SK-N-SH (cell line): ENCODE measurements around the gene TRIM14. TPM values are rescaled to one million over a fixed set of nuclear protein-coding genes. Genes with fewer than 3 reads are reported as not detected.
A peak's percentile ranks its signal among the peaks of the same experiment; 100 is the strongest.

Experiments used
- CTCF ChIA-PET: fragments of 300-600, 350-600 bp; formaldehyde crosslinking; extraction: SDS; loops from one replicate; lab custom pipeline; 2021; lab: Yijun Ruan, JAX
- POLR2A ChIA-PET: fragments of 350-600 bp; sonication (Branson Sonifier 250); formaldehyde crosslinking; extraction: SDS; loops from one replicate; lab custom pipeline; 2020; ENCODE audit warnings: antibody characterized with exemption, inconsistent platforms; lab: Yijun Ruan, JAX
- DNase-seq: peaks from one replicate; pipeline ENCODE4 v3.0.0; 2012
- H2AFZ ChIP-seq: fragments of 200-600 bp; sonication (generic); 2 replicates; pipeline ENCODE4 v1.8.1; 2016; ENCODE audit warnings: antibody characterized with exemption, mild to moderate bottlenecking, low read depth
- H3F3A ChIP-seq: fragments of 200-600 bp; sonication (generic); replicated peaks from 2 replicates; pipeline ENCODE3; 2016; ENCODE audit warnings: antibody characterized with exemption, mild to moderate bottlenecking; ENCODE audit not compliant: insufficient read depth
- H3K27ac ChIP-seq, 2 experiments: fragments of 200-500 bp in 1 of 2; fragments of 200-600 bp in 1 of 2; sonication (Bioruptor generic) in 1 of 2; sonication (generic), shearing (Covaris generic) in 1 of 2; 2 replicates each; pipeline versions ENCODE4 v1.5.1 to v1.6.1; 2014 to 2016; ENCODE audit warnings: low read depth in 2 of 2, inconsistent platforms in 1 of 2, low read length in 1 of 2, mild to moderate bottlenecking in 1 of 2, mixed read lengths in 1 of 2
- H3K27me3 ChIP-seq: fragments of 200-600 bp; sonication (generic), shearing (Covaris generic); 2 replicates; pipeline ENCODE4 v1.6.1; 2016; ENCODE audit warnings: mixed run types; ENCODE audit not compliant: insufficient read depth
- H3K36me3 ChIP-seq, 2 experiments: fragments of 200-500 bp in 1 of 2; fragments of 200-600 bp in 1 of 2; sonication (Bioruptor generic) in 1 of 2; sonication (generic) in 1 of 2; replicated peaks in 1 of 2; 2 replicates each; pipeline versions ENCODE3 to v1.5.1; 2014 to 2016; ENCODE audit warnings: low read length in 1 of 2, mild to moderate bottlenecking in 1 of 2; ENCODE audit not compliant: insufficient read depth in 2 of 2, control insufficient read depth in 1 of 2
- H3K4me1 ChIP-seq, 2 experiments: fragments of 200-500 bp in 1 of 2; fragments of 200-600 bp in 1 of 2; sonication (Bioruptor generic) in 1 of 2; sonication (generic), shearing (Covaris generic) in 1 of 2; 2 replicates each; pipeline versions ENCODE4 v1.5.1 to v1.6.1; 2014 to 2016; ENCODE audit warnings: low read depth in 1 of 2, low read length in 1 of 2, mixed run types in 1 of 2; ENCODE audit not compliant: insufficient read depth in 2 of 2, control insufficient read depth in 1 of 2
- H3K4me2 ChIP-seq: fragments of 200-600 bp; sonication (generic), shearing (Covaris generic); 2 replicates; pipeline ENCODE4 v1.6.1; 2017; ENCODE audit warnings: mixed run types
- H3K4me3 ChIP-seq, 2 experiments: fragments of 200-500 bp in 1 of 2; fragments of 200-600 bp in 1 of 2; sonication (Bioruptor generic) in 1 of 2; sonication (generic), shearing (Covaris generic) in 1 of 2; 2 replicates each; pipeline versions ENCODE4 v1.5.1 to v1.8.1; 2014 to 2016; ENCODE audit warnings: low read depth in 2 of 2, inconsistent platforms in 1 of 2, low read length in 1 of 2, mild to moderate bottlenecking in 1 of 2, mixed read lengths in 1 of 2, moderate library complexity in 1 of 2
- H3K79me2 ChIP-seq: fragments of 200-600 bp; sonication (generic); 2 replicates; pipeline ENCODE4 v1.8.1; 2017; ENCODE audit warnings: mild to moderate bottlenecking; ENCODE audit not compliant: insufficient read depth
- H3K9ac ChIP-seq: fragments of 200-600 bp; sonication (generic); 2 replicates; pipeline ENCODE4 v1.6.1; 2017; ENCODE audit warnings: mixed run types
- H3K9me2 ChIP-seq: fragments of 200-600 bp; sonication (generic); 2 replicates; pipeline ENCODE4 v1.6.1; 2017; ENCODE audit warnings: mixed run types
- H3K9me3 ChIP-seq: fragments of 200-600 bp; sonication (generic); 2 replicates; pipeline ENCODE4 v1.6.1; 2017; ENCODE audit warnings: mixed run types, mild to moderate bottlenecking, moderate library complexity
- H4K20me1 ChIP-seq: fragments of 200-600 bp; sonication (generic); 2 replicates; pipeline ENCODE4 v1.6.1; 2017; ENCODE audit warnings: mild to moderate bottlenecking, mixed run types; ENCODE audit not compliant: insufficient read depth
- CHD2 ChIP-seq: fragments of 150-350 bp; IDR thresholded peaks from 2 replicates; pipeline ENCODE4 v1.6.1; 2018; ENCODE audit warnings: low read length; ENCODE audit not compliant: partially characterized antibody
- EZH2phosphoT487 ChIP-seq: fragments of 200-600 bp; sonication (generic); IDR thresholded peaks from 2 replicates; pipeline ENCODE4 v1.6.1; 2017; ENCODE audit warnings: low read depth, mixed run types, mild to moderate bottlenecking, antibody characterized with exemption, moderate library complexity, borderline replicate concordance
- GABPA ChIP-seq: IDR thresholded peaks from 2 replicates; pipeline ENCODE4 v1.4.0; 2012; ENCODE audit warnings: low read depth, mild to moderate bottlenecking
- MAX ChIP-seq: IDR thresholded peaks from 2 replicates; pipeline ENCODE4 v1.4.0; 2012; ENCODE audit warnings: low read depth
- MEF2A ChIP-seq: IDR thresholded peaks from 2 replicates; pipeline ENCODE4 v1.4.0; 2012; ENCODE audit warnings: low read depth, borderline replicate concordance
- MXI1 ChIP-seq: IDR thresholded peaks from 2 replicates; pipeline ENCODE4 v1.6.1; 2012; ENCODE audit warnings: mild to moderate bottlenecking, low read depth, low read length, improper control_type of control experiment
- POLR2AphosphoS5 ChIP-seq: IDR thresholded peaks from 2 replicates; pipeline ENCODE4 v1.6.1; 2012; ENCODE audit warnings: low read depth, low read length
- RAD21 ChIP-seq: IDR thresholded peaks from 2 replicates; pipeline ENCODE4 v1.6.1; 2012; ENCODE audit warnings: mild to moderate bottlenecking, low read length
- SMC3 ChIP-seq: IDR thresholded peaks from 2 replicates; pipeline ENCODE4 v1.6.1; 2012; ENCODE audit warnings: low read depth, low read length, improper control_type of control experiment
- WGBS: methylation state at CpG from one replicate; pipeline ENCODE4 v1.1.6; 2017; ENCODE audit warnings: low lambda C conversion rate; 5-methylcytosine and 5-hydroxymethylcytosine counted together
- polyA plus RNA-seq, 3 experiments: library from polyadenylated mRNA; depleted of rRNA; stranded (reverse); fragments of >200 nt; gene quantifications; 2 replicates each; pipeline ENCODE4 v1.2.3, GENCODE V29; 2012
- TF ChIP-seq, protein P1 (sequence below): fragments of 200-600 bp; sonication (generic); IDR thresholded peaks from 2 replicates; pipeline ENCODE4 v1.6.1; 2017; ENCODE audit warnings: antibody characterized with exemption, mild to moderate bottlenecking, moderate library complexity
- TF ChIP-seq, protein P2 (sequence below): IDR thresholded peaks from 2 replicates; pipeline ENCODE4 v1.4.0; 2012; ENCODE audit warnings: low read depth, borderline replicate concordance

TRIM14 gene
- 13.4 and 15.3 TPM in 2 replicates for polyA plus RNA-seq (2012; rRNA removed)
- polyA plus RNA-seq (2012; cell fraction: cytosol; rRNA removed): 10.7 and 16.1 TPM in 2 replicates
- polyA plus RNA-seq (2012; cell fraction: nucleus; rRNA removed): 18.3 and 19.3 TPM in 2 replicates

DNA sequence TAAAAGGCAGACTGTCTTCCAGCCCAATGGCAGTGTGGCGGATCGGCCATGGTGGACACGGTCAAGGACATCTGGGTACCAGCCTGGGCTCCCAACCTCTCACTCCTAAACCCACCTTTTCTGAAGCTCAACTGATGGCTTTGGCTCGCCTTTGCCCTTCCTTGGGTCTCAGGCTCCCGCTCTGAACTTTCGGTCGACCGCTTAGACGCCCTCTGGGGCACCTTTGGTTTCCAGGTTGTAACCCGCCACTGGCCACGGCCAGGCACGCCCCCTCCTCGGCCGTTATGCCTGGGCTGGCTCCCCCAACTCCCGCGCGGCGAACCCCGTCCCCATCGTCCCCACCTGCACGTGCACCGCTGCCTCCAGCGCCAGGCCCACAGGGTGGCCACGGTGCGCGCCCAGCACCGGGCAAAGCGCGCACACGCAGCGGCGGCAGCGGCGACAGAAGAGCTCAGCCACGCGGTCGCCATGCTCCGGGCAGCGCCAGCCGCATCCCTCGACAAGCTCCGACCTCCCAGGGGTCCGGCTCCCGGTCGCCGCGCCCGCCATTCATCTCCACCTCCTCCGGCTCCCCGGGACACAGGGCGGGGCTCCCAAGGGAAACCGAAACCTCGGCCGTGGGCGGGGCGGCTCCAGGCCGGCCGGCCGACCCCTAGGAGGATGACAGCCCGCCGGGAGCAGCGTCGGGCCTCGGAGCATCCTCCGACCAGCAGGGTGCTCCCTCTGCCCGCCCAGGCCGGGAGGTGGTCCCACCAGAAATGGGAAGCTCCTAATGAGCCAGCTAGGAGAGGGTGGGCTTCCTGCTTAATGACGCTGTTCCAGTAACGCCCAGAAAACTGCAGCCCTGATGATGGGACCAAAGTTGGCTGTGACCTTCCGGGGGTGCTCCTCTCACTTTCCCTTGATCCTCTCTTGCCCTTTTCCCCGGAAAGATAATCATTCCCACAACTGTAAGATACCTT is at the start of gene TRIM14:
Gene TRIM14 (minus strand): TSS at position 583 of the 962 bp plus-strand sequence. CDS start 34 bp downstream, at position 549.
- 32% methylated on average over 23 of the region's 71 CpGs for WGBS
- TF ChIP-seq SMC3 (peak; percentile 31), EZH2phosphoT487 (no peak), MXI1 (peak; percentile 82), CHD2 (peak; percentile 12), MEF2A (no peak), MAX (peak; percentile 89), POLR2AphosphoS5 (peak; percentile 26; the same call in 1 of the 2 replicates), RAD21 (peak; percentile 51), GABPA (peak; percentile 32; the same call in 1 of the 2 replicates)
- TF ChIP-seq, protein P1, sequence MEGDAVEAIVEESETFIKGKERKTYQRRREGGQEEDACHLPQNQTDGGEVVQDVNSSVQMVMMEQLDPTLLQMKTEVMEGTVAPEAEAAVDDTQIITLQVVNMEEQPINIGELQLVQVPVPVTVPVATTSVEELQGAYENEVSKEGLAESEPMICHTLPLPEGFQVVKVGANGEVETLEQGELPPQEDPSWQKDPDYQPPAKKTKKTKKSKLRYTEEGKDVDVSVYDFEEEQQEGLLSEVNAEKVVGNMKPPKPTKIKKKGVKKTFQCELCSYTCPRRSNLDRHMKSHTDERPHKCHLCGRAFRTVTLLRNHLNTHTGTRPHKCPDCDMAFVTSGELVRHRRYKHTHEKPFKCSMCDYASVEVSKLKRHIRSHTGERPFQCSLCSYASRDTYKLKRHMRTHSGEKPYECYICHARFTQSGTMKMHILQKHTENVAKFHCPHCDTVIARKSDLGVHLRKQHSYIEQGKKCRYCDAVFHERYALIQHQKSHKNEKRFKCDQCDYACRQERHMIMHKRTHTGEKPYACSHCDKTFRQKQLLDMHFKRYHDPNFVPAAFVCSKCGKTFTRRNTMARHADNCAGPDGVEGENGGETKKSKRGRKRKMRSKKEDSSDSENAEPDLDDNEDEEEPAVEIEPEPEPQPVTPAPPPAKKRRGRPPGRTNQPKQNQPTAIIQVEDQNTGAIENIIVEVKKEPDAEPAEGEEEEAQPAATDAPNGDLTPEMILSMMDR: peak; percentile 38
- TF ChIP-seq, protein P2, sequence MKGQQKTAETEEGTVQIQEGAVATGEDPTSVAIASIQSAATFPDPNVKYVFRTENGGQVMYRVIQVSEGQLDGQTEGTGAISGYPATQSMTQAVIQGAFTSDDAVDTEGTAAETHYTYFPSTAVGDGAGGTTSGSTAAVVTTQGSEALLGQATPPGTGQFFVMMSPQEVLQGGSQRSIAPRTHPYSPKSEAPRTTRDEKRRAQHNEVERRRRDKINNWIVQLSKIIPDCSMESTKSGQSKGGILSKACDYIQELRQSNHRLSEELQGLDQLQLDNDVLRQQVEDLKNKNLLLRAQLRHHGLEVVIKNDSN: no peak
- TF ChIP-seq, all 33 proteins: peak for 8
- H3K9me3 ChIP-seq: no peaks in the 10 kb centered on the region
- H3K4me1 ChIP-seq: peaks cover 0 to 30% of the 10 kb centered on the region in 2 experiments; a peak in 3 of 4 replicates
- H3K27ac ChIP-seq: peak within 1 kb of the TSS; percentile 21 to 30; a peak in 2 of 4 replicates
- peak within 1 kb of the TSS; percentile 59 for H3K9ac ChIP-seq
- DNase-seq: peak; percentile 90
- no peaks in the 10 kb centered on the region for H3K36me3 ChIP-seq
- H3K4me2 ChIP-seq: peak within 1 kb of the TSS; percentile 88
- no peaks in the 10 kb centered on the region for H3K9me2 ChIP-seq
- CTCF ChIA-PET: interaction anchor here (0.7 to 2.6 kb wide), 23 partner anchors 8 to 190 kb away, joined by 3 to 19 read pairs (median 4); no protein-coding TSS in a partner anchor
- peak within 1 kb of the TSS; percentile 64 to 65 for H3K4me3 ChIP-seq
- H4K20me1 ChIP-seq: no peaks in the 10 kb centered on the region
- H3F3A ChIP-seq: no peaks in the 10 kb centered on the region
- no peaks in the 10 kb centered on the region for H3K79me2 ChIP-seq
- POLR2A ChIA-PET: interaction anchor here (0.8 to 1.6 kb wide), 4 partner anchors 10 to 77 kb away, joined by 3 to 6 read pairs (median 4); no protein-coding TSS in a partner anchor
- no peaks in the 10 kb centered on the region for H3K27me3 ChIP-seq
- peak within 1 kb of the TSS; percentile 95 for H2AFZ ChIP-seq
